ENCODE data around the gene TTC7B.
"Not testable (repeated sequence)": the region's sequence is repeated elsewhere in the genome, so short reads cannot be mapped to it uniquely, and the experiment has no call there.

Gene TTC7B

GRCh38 chr14:90539996-90540395, 276.2 kb downstream of the TTC7B start:
- no peak for DNase-seq

- DNase-seq = no peak
Measured at GRCh38 chr14:90539496-90539775, 276.8 kb downstream of the TTC7B start.

- no peak for DNase-seq
Measured at GRCh38 chr14:90538716-90539495, 277.3 kb downstream of the TTC7B start.

GRCh38 chr14:90538095-90538494, 278.1 kb downstream of the TTC7B start:
- no peak for DNase-seq

- DNase-seq = no peak
Measured at GRCh38 chr14:90536511-90537191, 279.6 kb downstream of the TTC7B start.

GRCh38 chr14:90536092-90536491, 280.1 kb downstream of the TTC7B start:
- DNase-seq = no peak

- no peak for DNase-seq
Measured at GRCh38 chr14:90535556-90536090, 280.6 kb downstream of the TTC7B start.

GRCh38 chr14:90534838-90535555, 281.2 kb downstream of the TTC7B start:
- no peak for DNase-seq

- DNase-seq = no peak
Measured at GRCh38 chr14:90534091-90534837, 282.0 kb downstream of the TTC7B start.

- no peak for DNase-seq
Measured at GRCh38 chr14:90533591-90534021, 282.6 kb downstream of the TTC7B start.

- no peak for DNase-seq
Measured at GRCh38 chr14:90532826-90533525, 283.3 kb downstream of the TTC7B start.

GRCh38 chr14:90531497-90531896, 284.7 kb downstream of the TTC7B start:
- no peak for DNase-seq

GRCh38 chr14:90530523-90530922, 285.7 kb downstream of the TTC7B start:
- DNase-seq = no peak

GRCh38 chr14:90527978-90528377, 288.3 kb downstream of the TTC7B start:
- DNase-seq = no peak

GRCh38 chr14:90526536-90526935, 289.7 kb downstream of the TTC7B start:
- not testable (repeated sequence) for DNase-seq

GRCh38 chr14:90525353-90526028, 290.7 kb downstream of the TTC7B start:
- DNase-seq = not testable (repeated sequence)

- peak; percentile 15 for DNase-seq
Measured at GRCh38 chr14:90523961-90524875, 292.0 kb downstream of the TTC7B start.

- peak; percentile 66 for DNase-seq
Measured at GRCh38 chr14:90523544-90523943, 292.7 kb downstream of the TTC7B start.

- peak; percentile 36 for DNase-seq
Measured at GRCh38 chr14:90522571-90523191, 293.5 kb downstream of the TTC7B start.
